RWPE2 (cell line): ENCODE measurements around the gene ZNF423.

Experiments used
- ATAC-seq: fragments of 200-7000 bp; cut with Tn5 transposase; 3 replicates; pipeline ENCODE4 v1.9.1; 2021; ENCODE audit warnings: low read depth
- DNase-seq: peaks from one replicate; pipeline ENCODE4 v3.0.0-alpha.2; 2020; ENCODE audit warnings: low spot score
- H3K27ac ChIP-seq: fragments of 450-650 bp; 2 replicates; pipeline ENCODE4 v1.5.1; 2017; ENCODE audit warnings: mild to moderate bottlenecking; ENCODE audit not compliant: poor library complexity, severe bottlenecking
- H3K27me3 ChIP-seq: fragments of 250-450 bp; sonication (Bioruptor Pico); 2 replicates; pipeline ENCODE4 v1.5.1; 2021; ENCODE audit warnings: mild to moderate bottlenecking, moderate library complexity; ENCODE audit not compliant: insufficient read depth, poor library complexity, severe bottlenecking
- H3K36me3 ChIP-seq: fragments of 250-450 bp; sonication (Bioruptor Pico); 2 replicates; pipeline ENCODE4 v1.5.1; 2020; ENCODE audit warnings: low read depth, mild to moderate bottlenecking, moderate library complexity
- H3K4me1 ChIP-seq: fragments of 250-450 bp; sonication (Bioruptor Pico); 2 replicates; pipeline ENCODE4 v1.5.1; 2021; ENCODE audit warnings: mild to moderate bottlenecking, moderate library complexity; ENCODE audit not compliant: insufficient read depth, poor library complexity, severe bottlenecking
- H3K4me3 ChIP-seq: fragments of 250-450 bp; sonication (Bioruptor Pico); 2 replicates; pipeline ENCODE4 v1.5.1; 2021; ENCODE audit warnings: mild to moderate bottlenecking, moderate library complexity; ENCODE audit not compliant: severe bottlenecking
- H3K9me3 ChIP-seq: fragments of 250-450 bp; sonication (Bioruptor Pico); 2 replicates; pipeline ENCODE4 v1.5.1; 2021; ENCODE audit warnings: mild to moderate bottlenecking, moderate library complexity; ENCODE audit not compliant: severe bottlenecking
- CTCF ChIP-seq: fragments of 450-650 bp; IDR thresholded peaks from one replicate; pipeline ENCODE4 v1.5.1; 2017; ENCODE audit warnings: mild to moderate bottlenecking, moderate library complexity; ENCODE audit not compliant: poor library complexity, severe bottlenecking

The ZNF423 gene

GRCh38 chr16:49695782-49696413 lies 160.0 kb downstream of the ZNF423 start:
- Histone ChIP-seq H3K9me3 (no peaks in the 10 kb centered on the region), H3K27ac (no peak overlapping the region), H3K4me3 (no peak overlapping the region), H3K27me3 (no peaks in the 10 kb centered on the region), H3K36me3 (no peaks in the 10 kb centered on the region), H3K4me1 (no peaks in the 10 kb centered on the region)
- ATAC-seq (no peak), DNase-seq (no peak)
- no peak for TF ChIP-seq CTCF

- no peak for TF ChIP-seq CTCF
- no peaks in the 10 kb centered on the region for H3K36me3 ChIP-seq
- H3K9me3 ChIP-seq = no peaks in the 10 kb centered on the region
- no peak for ATAC-seq
- H3K4me1 ChIP-seq = no peaks in the 10 kb centered on the region
- no peaks in the 10 kb centered on the region for H3K27me3 ChIP-seq
- no peak overlapping the region for H3K27ac ChIP-seq
- no peak for DNase-seq
- H3K4me3 ChIP-seq = no peak overlapping the region
Measured at GRCh38 chr16:49693445-49693844, 162.5 kb downstream of the ZNF423 start.

- TF ChIP-seq CTCF = no peak
Measured at GRCh38 chr16:49690778-49691177, 165.1 kb downstream of the ZNF423 start.

GRCh38 chr16:49688036-49688697 lies 167.7 kb downstream of the ZNF423 start:
- no peak for TF ChIP-seq CTCF
- H3K9me3 ChIP-seq = no peaks in the 10 kb centered on the region
- no peak overlapping the region for H3K27ac ChIP-seq
- no peaks in the 10 kb centered on the region for H3K36me3 ChIP-seq
- H3K4me1 ChIP-seq = no peaks in the 10 kb centered on the region
- no peak overlapping the region for H3K4me3 ChIP-seq
- no peak for ATAC-seq
- no peak for DNase-seq
- H3K27me3 ChIP-seq = peaks cover 3% of the 10 kb centered on the region

More at GRCh38 chr16:49690778-49691177, 165.1 kb downstream of the ZNF423 start:
- H3K4me1 ChIP-seq = no peaks in the 10 kb centered on the region
- H3K4me3 ChIP-seq = no peak overlapping the region
- ATAC-seq (no peak), DNase-seq (no peak)
- peaks cover 3% of the 10 kb centered on the region for H3K27me3 ChIP-seq
- H3K27ac ChIP-seq = no peak overlapping the region
- H3K36me3 ChIP-seq = no peaks in the 10 kb centered on the region
- no peaks in the 10 kb centered on the region for H3K9me3 ChIP-seq

- no peaks in the 10 kb centered on the region for H3K4me1 ChIP-seq
- ATAC-seq (no peak), DNase-seq (no peak)
- H3K4me3 ChIP-seq = no peak overlapping the region
- no peaks in the 10 kb centered on the region for H3K36me3 ChIP-seq
- H3K27me3 ChIP-seq = peaks cover 3% of the 10 kb centered on the region
- no peaks in the 10 kb centered on the region for H3K9me3 ChIP-seq
- no peak for TF ChIP-seq CTCF
- no peak overlapping the region for H3K27ac ChIP-seq
Measured at GRCh38 chr16:49687476-49688002, 168.4 kb downstream of the ZNF423 start.
